Measurements from ENCODE around the gene SLIT3.

DNA sequence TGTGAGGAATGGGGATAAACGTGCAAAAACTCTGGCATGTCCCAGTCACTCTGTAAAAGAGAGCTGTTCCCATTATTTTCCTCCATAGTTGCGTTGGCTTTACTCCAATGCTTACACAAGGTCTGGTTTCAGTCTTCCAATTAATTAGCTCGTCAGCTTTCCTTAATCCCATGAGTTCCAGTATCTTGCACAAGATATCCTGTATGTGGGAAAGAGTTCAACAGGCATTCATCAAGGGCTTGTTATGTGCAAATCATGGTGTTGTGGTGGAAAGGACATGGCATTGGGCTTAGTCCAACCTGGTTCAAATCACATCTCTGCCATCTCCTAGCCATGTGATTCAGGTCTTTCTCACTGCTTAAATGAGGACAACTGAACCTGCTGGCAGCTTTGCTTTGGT lies 644.3 kb downstream of the SLIT3 start:
- TF ChIP-seq, protein P1, sequence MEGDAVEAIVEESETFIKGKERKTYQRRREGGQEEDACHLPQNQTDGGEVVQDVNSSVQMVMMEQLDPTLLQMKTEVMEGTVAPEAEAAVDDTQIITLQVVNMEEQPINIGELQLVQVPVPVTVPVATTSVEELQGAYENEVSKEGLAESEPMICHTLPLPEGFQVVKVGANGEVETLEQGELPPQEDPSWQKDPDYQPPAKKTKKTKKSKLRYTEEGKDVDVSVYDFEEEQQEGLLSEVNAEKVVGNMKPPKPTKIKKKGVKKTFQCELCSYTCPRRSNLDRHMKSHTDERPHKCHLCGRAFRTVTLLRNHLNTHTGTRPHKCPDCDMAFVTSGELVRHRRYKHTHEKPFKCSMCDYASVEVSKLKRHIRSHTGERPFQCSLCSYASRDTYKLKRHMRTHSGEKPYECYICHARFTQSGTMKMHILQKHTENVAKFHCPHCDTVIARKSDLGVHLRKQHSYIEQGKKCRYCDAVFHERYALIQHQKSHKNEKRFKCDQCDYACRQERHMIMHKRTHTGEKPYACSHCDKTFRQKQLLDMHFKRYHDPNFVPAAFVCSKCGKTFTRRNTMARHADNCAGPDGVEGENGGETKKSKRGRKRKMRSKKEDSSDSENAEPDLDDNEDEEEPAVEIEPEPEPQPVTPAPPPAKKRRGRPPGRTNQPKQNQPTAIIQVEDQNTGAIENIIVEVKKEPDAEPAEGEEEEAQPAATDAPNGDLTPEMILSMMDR (IDR thresholded peaks at IDR 0.05 in 2 of 3, conservative IDR thresholded peaks at IDR 0.05 in 1 of 3; ENCODE audit: insufficient read depth in 2 of 3, low read depth in 1 of 3, low read length in 3 of 3): no peak
- no peak for TF ChIP-seq L3MBTL2 (IDR thresholded peaks at IDR 0.05)
- TF ChIP-seq ZNF224 (CRISPR knock-in tag; IDR thresholded peaks at IDR 0.05): no peak
- no peak for TF ChIP-seq CHD4 (IDR thresholded peaks at IDR 0.05; ENCODE audit: insufficient read depth, insufficient replicate concordance, low read depth, low read length, poor library complexity, severe bottlenecking)
- TF ChIP-seq POLR2AphosphoS5 (IDR thresholded peaks at IDR 0.05; ENCODE audit: control insufficient read depth, insufficient read depth, low read depth, low read length): no peak
- TF ChIP-seq FOXA1 (IDR thresholded peaks at IDR 0.05; ENCODE audit: borderline replicate concordance): no peak
